GM19238 (cell line): Measurements from ENCODE around the gene SPATA33.
"Not testable (repeated sequence)": the region's sequence is repeated elsewhere in the genome, so short reads cannot be mapped to it uniquely, and the experiment has no call there.

Experiments used
- DNase-seq: peaks from one replicate; pipeline ENCODE4 v3.0.0; 2011; ENCODE audit warnings: low spot score; ENCODE audit not compliant: insufficient read length

SPATA33 gene

DNA sequence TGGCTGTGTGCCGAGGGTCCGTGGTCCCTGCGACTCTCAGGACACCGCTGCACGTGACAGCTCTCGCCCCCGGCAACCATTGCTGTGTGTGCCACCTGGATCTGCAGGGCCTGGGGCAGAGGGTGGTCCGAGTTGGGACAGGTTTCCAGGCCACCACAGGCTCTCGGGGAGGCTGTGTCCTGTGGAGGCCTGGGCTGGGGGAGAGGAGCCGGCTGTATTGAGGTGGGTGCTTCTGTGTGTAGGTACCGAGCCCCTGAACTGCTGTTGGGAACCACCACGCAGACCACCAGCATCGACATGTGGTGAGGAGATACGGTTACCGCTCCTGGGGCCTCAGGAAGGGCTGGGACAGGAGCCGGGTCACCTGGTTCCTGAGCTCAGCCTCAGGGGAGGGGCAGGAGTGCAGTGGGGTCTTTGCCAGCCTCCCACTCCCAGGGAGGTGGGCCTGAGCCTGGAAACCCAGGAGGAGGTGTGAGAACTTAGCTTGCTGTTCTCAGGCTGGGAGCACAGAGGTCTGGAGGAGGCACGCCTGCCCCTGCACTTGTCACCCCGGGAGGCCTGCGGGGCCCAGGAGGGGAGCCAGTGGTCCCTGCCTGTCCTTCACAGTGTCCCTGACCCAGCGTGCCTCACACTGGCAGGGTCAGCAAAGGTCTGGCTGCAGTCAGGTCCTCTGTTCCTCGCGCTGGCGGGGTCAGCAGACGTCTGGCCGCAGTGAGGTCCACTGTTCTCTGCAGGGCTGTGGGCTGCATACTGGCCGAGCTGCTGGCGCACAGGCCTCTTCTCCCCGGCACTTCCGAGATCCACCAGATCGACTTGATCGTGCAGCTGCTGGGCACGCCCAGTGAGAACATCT lies 36.5 kb downstream of the SPATA33 start:
- DNase-seq: no peak

GRCh38 chr16:89694784-89695085 lies 37.1 kb downstream of the SPATA33 start:
- DNase-seq: not testable (repeated sequence)

GRCh38 chr16:89695086-89695874 lies 37.6 kb downstream of the SPATA33 start:
- no peak for DNase-seq

DNA sequence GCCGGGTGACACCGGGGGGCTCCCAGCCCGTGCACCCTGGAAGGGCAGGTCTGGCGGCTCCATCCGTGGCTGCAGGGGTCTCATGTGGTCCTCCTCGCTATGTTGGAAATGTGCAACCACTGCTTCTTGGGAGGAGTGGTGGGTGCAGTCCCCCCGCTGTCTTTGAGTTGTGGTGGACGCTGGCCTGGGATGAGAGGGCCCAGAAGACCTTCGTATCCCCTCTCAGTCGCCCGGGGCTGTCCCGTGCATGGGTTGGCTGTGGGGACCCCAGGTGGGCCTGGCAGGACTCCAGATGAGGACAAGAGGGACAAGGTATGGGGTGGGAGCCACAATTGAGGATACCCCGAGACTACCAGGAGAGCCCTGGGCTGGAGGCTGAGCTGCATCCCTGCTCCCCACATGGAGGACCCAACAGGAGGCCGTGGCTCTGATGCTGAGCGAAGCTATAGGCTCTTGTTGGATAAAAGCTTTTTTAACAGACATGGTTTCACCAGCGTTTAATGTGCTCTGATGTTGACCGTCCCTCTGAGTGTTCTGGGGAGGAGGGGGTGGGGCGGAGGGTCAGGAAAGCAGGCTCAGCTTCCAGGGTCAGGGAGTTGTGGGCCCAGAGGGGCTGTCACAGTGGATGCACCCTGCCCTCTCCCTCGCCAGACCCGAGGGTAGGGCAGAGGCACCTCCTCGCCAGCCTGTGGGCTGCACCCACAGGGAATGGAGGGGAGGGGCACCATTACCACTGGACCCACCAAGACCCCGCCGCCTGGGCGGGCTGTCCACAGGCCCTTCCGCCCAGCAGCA lies 38.4 kb downstream of the SPATA33 start:
- DNase-seq: no peak

DNA sequence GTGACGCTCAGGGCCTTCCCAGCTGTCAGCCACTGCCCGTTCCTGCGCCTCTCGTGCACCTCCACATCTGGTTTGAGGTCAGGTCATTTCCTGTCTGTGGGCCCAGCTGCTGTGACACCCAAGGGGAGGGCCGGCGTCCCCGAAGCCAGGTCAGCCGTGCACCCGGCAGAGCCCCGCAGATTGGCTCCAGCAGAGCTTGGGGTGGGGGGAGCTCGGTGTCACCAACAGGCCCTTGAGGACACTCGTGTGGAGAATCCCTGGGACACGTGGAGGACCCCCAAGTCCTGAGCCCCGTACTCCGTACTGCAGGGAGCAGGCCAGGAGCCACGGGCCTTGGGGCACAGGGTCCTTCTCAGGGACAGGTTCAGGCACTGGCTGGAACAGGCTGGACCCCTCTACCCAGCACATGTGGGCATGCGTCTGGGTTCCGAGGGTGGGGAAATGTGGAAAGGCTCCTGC lies 39.1 kb downstream of the SPATA33 start:
- peak; percentile 57 for DNase-seq

DNA sequence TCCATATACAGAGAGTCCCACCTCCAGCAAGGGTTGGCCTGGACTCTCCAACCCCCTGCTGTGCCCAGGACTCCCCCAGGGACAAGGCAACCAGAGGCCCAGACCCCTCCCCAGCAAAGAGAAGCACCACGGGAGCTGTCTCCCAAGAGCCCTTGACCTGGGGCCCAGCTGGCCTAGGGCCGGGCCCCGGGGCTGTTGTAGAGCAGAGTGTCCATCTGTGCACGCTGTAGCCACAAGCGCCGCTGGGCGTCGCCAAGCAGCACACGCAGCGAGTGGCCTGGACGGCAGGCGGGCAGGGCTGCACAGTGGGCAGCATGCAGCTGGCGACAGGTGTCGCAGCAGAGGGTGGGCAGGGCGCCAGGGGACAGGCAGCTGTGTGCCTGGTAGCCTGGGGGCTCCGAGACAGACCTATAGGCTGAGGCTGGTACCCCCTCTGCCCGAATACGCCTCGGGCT lies 39.6 kb downstream of the SPATA33 start:
- no peak for DNase-seq

DNA sequence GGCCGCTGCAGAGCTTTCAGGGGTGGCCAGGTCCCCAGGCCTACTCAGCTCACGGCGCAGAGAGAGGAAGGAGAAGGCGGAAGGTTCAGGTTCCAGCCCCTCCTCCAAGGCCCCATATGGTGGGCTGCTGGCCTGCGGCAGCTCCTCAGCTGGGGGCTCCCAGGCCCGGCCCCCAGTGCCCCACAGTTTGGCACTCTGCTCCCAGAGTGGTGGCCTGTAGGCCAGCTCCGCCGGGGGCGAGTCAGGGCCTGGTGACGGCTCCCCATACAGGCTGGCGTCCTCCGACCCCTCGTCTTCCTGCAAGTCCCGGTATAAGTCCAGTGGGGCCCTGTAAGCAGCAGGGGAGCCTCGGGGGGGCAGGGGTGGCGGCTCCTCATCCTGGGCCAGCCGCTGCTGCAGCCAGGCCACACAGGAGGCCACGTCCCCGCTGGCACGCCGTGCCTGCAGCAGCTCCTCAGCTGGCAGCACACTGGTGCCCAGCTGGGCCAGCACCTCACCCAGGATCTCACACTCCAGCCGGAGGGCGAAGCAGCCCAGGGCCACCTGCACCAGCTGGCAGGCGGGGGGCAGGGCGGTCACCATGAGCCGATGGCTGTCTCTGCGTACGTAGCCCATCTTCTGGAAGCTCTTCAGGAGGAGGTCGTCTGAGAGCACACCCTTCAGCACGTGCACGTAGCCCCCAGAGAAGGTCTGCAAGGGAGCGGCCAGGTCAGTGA lies 40.1 kb downstream of the SPATA33 start:
- no peak for DNase-seq

DNA sequence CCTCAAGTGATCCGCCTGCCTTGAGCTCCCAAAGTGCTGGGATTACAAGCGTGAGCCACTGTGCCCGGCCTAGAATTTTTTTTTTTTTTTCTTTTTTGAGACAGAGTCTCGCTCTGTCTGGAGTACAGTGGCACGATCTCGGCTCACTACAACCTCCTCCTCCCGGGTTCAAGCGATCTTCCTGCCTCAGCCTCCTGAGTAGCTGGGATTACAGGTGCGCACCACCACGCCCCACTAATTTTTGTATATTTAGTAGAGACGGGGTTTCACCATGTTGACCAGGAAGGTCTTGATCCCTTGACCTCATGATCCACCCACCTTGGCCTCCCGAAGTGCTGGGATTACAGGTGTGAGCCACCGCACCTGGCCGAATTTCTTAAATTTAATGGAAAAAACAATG lies 41.1 kb downstream of the SPATA33 start:
- not testable (repeated sequence) for DNase-seq

GRCh38 chr16:89699629-89700099 lies 42.0 kb downstream of the SPATA33 start:
- not testable (repeated sequence) for DNase-seq

DNA sequence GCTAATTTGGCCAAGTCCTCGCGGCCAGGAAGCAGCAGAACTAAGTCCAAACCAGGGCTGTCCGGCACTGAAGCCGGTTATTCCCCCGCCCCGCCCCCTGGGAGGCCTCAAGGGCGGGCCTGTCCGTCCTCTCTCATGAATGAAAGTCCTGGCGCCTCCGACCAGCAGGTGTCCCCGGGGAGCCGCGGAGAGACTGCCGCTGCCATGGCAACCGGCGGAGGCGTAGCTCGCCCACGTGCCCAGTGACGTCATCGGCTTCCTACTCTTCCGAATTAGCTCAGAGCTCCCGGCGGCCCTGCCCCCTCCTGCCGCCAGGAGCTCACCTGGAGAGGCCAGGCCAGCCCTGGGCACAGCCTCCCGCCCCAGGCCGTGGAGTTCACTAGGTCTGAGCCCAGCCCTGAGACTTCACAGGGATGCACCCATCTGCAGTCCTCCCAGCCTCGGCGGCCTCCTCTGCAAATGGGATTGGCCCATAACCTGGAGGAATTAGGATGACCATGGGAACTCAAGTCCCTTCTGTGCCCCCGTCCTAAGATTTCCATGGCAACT lies 42.5 kb downstream of the SPATA33 start:
- peak; percentile 99 for DNase-seq

- no peak for DNase-seq
Observed at GRCh38 chr16:89700649-89701424, 43.2 kb downstream of the SPATA33 start.

- peak; percentile 99 for DNase-seq
Observed at GRCh38 chr16:89701425-89702406, 44.1 kb downstream of the SPATA33 start, which contains the start of gene SPATA2L. TSS of gene SPATA2L (minus strand) at chr16:89701705. CDS start at chr16:89701232, 473 bp downstream.

GRCh38 chr16:89704281-89704680 lies 46.6 kb downstream of the SPATA33 start:
- DNase-seq: no peak

DNA sequence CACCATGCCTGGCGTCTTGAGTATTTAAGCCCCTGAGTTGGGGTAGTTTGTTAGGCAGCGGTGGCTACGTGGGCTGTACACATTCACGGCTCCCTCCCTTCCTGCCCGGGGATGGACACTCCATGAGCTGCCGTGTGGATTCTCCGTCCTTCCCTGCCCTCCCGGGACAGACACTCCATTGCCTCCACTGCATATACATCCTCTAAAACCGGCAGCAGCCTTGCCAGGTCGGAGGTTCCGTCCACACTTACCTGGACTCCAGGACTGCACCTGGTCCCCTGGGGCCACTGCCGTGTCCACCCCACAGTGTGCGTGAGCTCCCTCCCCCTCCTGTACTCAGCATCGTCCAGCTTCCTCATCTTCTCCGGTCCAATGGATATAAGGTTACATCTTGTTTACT lies 47.4 kb downstream of the SPATA33 start:
- DNase-seq: no peak

DNA sequence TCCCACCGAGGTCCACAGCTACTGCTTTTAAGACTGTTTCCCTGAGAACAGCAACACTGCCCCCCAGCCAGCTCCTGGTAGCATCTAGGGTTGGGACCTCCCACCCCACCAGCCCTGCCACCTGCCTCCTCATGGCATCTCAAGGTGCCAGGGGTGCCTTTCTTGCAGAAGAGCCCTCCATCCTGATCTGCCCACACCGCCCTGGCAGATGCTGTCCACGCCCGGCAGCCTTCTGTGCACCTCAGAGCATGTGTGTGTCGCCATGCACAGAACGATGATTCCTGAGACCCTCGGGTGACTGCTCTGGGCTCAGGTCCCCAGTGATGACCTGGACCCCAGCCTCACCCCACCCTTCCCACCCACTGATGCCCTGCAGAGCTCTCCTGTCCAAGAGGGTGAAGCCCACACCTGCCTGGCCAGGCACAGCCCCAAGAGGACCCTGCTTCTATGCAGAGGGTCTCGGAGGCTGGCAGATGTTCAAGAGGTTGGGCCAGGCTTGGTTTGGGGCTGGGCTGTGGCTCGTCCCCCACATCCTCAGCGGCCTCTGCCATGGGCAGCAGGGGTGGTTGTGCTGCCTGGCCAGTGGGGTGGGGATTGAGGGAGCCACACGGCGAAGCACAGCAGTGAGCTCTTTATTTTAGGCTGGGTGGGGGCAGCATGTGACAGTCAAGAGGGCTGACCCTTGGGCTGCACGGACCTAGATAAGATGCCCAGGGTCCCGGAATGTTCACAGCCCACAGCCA lies 49.1 kb downstream of the SPATA33 start:
- DNase-seq: no peak

DNA sequence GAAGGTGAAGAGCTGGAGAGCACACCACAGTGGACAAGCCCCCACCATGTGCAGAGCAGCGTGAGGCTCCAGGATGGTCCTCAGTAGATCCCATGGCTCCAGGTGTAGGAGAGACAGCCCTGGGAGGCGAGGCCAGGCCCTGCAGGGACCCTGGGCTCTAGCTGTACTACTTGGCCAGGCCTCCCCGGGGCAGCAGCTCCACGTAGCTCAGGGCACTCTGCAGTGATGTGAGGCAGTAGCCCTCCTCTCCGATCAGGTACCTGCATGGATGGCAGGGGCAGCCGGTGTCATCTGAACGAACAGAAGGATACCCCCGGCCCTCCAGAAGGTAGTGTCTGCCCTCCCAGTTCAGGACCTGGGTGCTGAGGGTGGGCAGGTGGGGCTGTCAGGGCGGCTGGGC lies 50.1 kb downstream of the SPATA33 start:
- no peak for DNase-seq

DNA sequence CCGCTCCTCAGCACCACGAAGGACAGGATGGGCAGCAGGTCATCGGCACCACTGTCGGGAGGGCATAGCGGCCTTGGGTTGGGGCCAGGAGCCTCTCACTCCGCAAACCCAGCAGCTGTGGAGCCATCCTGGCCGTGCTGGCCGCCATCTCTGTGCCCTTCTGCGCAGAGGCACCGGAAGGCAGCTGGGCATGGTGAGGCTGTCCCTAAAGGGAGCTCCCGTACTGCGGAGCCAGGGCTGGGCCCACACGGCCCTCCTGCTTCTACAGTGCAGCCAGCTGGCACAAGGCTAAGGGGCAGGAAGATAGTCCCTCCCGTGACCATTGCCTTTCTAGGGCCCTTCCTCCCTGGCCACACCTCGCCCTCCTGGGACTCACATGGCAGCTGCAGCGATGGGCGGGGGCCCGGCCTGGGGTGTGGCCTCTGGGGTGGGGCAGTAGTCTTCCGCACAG lies 50.9 kb downstream of the SPATA33 start:
- no peak for DNase-seq

DNA sequence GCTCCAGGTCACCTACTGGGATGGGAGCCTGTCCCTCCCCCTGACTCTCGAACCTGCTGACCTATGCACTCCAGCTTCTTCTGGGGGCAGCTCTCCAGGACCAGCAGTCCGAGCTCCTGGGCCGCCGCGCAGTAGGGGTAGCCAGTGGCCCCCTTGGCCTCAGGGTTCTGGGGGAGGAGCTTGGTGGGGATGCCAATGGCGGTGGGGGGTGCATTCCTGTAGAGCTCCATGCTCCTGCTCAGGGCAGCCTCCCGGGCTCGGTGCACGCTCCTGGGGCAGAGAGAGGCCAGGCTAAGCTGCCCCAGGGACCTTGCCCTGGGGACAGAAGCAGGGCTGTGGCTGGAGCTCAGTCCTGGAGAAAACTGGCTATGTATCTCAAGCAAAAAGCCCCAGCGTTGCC lies 51.5 kb downstream of the SPATA33 start:
- no peak for DNase-seq
